ENCODE results near the gene DENND4C. TPM values are rescaled to one million over a fixed set of nuclear protein-coding genes. Genes with fewer than 3 reads are reported as not detected.
"Not testable (repeated sequence)": the region's sequence is repeated elsewhere in the genome, so short reads cannot be mapped to it uniquely, and the experiment has no call there.

DENND4C gene
- total and polyA plus RNA-seq, 4 experiments from 2014 or later: 29.4 to 71.8 (median 57.5) TPM

GRCh38 chr9:19265602-19266001 lies 35.1 kb downstream of the DENND4C start:
- peaks cover 39 to 80% (median 65%) of the 10 kb centered on the region in 4 donors for H3K4me1 Mint-ChIP-seq
- H3K9me3 ChIP-seq (ENCODE audit: control insufficient read depth in 1 of 2, low read length in 2 of 2); H3K27me3 ChIP-seq (ENCODE audit: insufficient read depth, low read length); H3K27ac ChIP-seq (ENCODE audit: low read depth, low read length); POLR2A ChIA-PET (ENCODE audit: partially characterized antibody); CTCF ChIA-PET (ENCODE audit: partially characterized antibody); intact Hi-C loops (cut with micrococcal nuclease); DNase-seq; H3K27me3 Mint-ChIP-seq; H3K4me3 ChIP-seq (ENCODE audit: low read length in 2 of 2); H3K27ac Mint-ChIP-seq; H3K4me3 Mint-ChIP-seq; H3K36me3 ChIP-seq (ENCODE audit: insufficient read depth, low read length); H3K9me3 Mint-ChIP-seq: not testable (repeated sequence)
- H3K36me3 Mint-ChIP-seq: peaks cover 22 to 33% of the 10 kb centered on the region in 2 donors
- peaks cover 21% of the 10 kb centered on the region for H3K4me1 ChIP-seq (ENCODE audit: insufficient read depth, low read length)

- CTCF ChIA-PET (ENCODE audit: partially characterized antibody); H3K9me3 Mint-ChIP-seq; H3K27me3 Mint-ChIP-seq; H3K4me3 ChIP-seq (ENCODE audit: low read length in 2 of 2); H3K27me3 ChIP-seq (ENCODE audit: insufficient read depth, low read length); intact Hi-C loops (cut with micrococcal nuclease); H3K36me3 ChIP-seq (ENCODE audit: insufficient read depth, low read length); POLR2A ChIA-PET (ENCODE audit: partially characterized antibody); H3K9me3 ChIP-seq (ENCODE audit: control insufficient read depth in 1 of 2, low read length in 2 of 2); H3K27ac ChIP-seq (ENCODE audit: low read depth, low read length): not testable (repeated sequence)
- Mint-ChIP-seq H3K27ac (peak overlapping the region in 2 of 7 donors; percentile 7 to 32), H3K4me1 (peaks cover 32 to 70% (median 56%) of the 10 kb centered on the region in 4 donors), H3K36me3 (peaks cover 24 to 35% of the 10 kb centered on the region in 2 donors), H3K4me3 (peak overlapping the region in 6 of 8 donors; percentile 2 to 76 (median 34))
- peak in 1 of 5 donors; percentile 1 for DNase-seq
- peaks cover 21% of the 10 kb centered on the region for H3K4me1 ChIP-seq (ENCODE audit: insufficient read depth, low read length)
Observed at GRCh38 chr9:19266778-19267384, 36.4 kb downstream of the DENND4C start.

GRCh38 chr9:19269582-19269981 lies 39.1 kb downstream of the DENND4C start:
- peak overlapping the region in 1 of 7 donors; percentile 30 for H3K27ac Mint-ChIP-seq
- Histone ChIP-seq H3K27ac (ENCODE audit: low read depth, low read length) (no peak overlapping the region), H3K9me3 (ENCODE audit: control insufficient read depth in 1 of 2, low read length in 2 of 2) (no peaks in the 10 kb centered on the region), H3K36me3 (ENCODE audit: insufficient read depth, low read length) (no peaks in the 10 kb centered on the region), H3K4me1 (ENCODE audit: insufficient read depth, low read length) (peaks cover 21% of the 10 kb centered on the region), H3K27me3 (ENCODE audit: insufficient read depth, low read length) (no peaks in the 10 kb centered on the region), H3K4me3 (ENCODE audit: low read length in 2 of 2) (no peak overlapping the region)
- POLR2A ChIA-PET (ENCODE audit: partially characterized antibody): interaction anchor here (1.3 kb wide), 1 partner anchor 15 kb away, joined by 3 read pairs; no protein-coding TSS in a partner anchor
- no peak for DNase-seq
- H3K27me3 Mint-ChIP-seq: no peaks in the 10 kb centered on the region
- peaks cover 28 to 39% of the 10 kb centered on the region in 2 donors for H3K36me3 Mint-ChIP-seq
- H3K4me1 Mint-ChIP-seq: peaks cover 26 to 60% (median 46%) of the 10 kb centered on the region in 4 donors
- H3K4me3 Mint-ChIP-seq: no peak overlapping the region
- H3K9me3 Mint-ChIP-seq: peaks cover 0 to 5% (median 0%) of the 10 kb centered on the region in 8 donors
- CTCF ChIA-PET (ENCODE audit: partially characterized antibody): no interaction called here
- intact Hi-C loops (cut with micrococcal nuclease): no loop called here

GRCh38 chr9:19270421-19270949 lies 40.0 kb downstream of the DENND4C start:
- no peaks in the 10 kb centered on the region for H3K9me3 ChIP-seq (ENCODE audit: control insufficient read depth in 1 of 2, low read length in 2 of 2)
- peaks cover 0 to 5% (median 0%) of the 10 kb centered on the region in 8 donors for H3K9me3 Mint-ChIP-seq
- CTCF ChIA-PET (ENCODE audit: partially characterized antibody): no interaction called here
- no peaks in the 10 kb centered on the region for H3K27me3 Mint-ChIP-seq
- no peak overlapping the region for H3K4me3 Mint-ChIP-seq
- H3K36me3 Mint-ChIP-seq: peaks cover 28 to 39% of the 10 kb centered on the region in 2 donors
- H3K4me1 Mint-ChIP-seq: peaks cover 24 to 56% (median 44%) of the 10 kb centered on the region in 4 donors
- H3K27ac Mint-ChIP-seq: no peak overlapping the region
- H3K4me1 ChIP-seq (ENCODE audit: insufficient read depth, low read length): peaks cover 21% of the 10 kb centered on the region
- POLR2A ChIA-PET (ENCODE audit: partially characterized antibody): interaction anchor here (1.3 kb wide), 1 partner anchor 14 kb away, joined by 3 read pairs; no protein-coding TSS in a partner anchor
- no peak overlapping the region for H3K4me3 ChIP-seq (ENCODE audit: low read length in 2 of 2)
- H3K36me3 ChIP-seq (ENCODE audit: insufficient read depth, low read length): no peaks in the 10 kb centered on the region
- H3K27ac ChIP-seq (ENCODE audit: low read depth, low read length): no peak overlapping the region
- intact Hi-C loops (cut with micrococcal nuclease): no loop called here
- H3K27me3 ChIP-seq (ENCODE audit: insufficient read depth, low read length): no peaks in the 10 kb centered on the region
- DNase-seq: no peak

- no peaks in the 10 kb centered on the region for H3K27me3 Mint-ChIP-seq
- peaks cover 0 to 5% (median 0%) of the 10 kb centered on the region in 8 donors for H3K9me3 Mint-ChIP-seq
- peaks cover 32 to 43% of the 10 kb centered on the region in 2 donors for H3K36me3 Mint-ChIP-seq
- Histone ChIP-seq H3K4me1 (ENCODE audit: insufficient read depth, low read length) (peaks cover 25% of the 10 kb centered on the region), H3K27ac (ENCODE audit: low read depth, low read length) (no peak overlapping the region), H3K36me3 (ENCODE audit: insufficient read depth, low read length) (no peaks in the 10 kb centered on the region), H3K27me3 (ENCODE audit: insufficient read depth, low read length) (no peaks in the 10 kb centered on the region), H3K9me3 (ENCODE audit: control insufficient read depth in 1 of 2, low read length in 2 of 2) (no peaks in the 10 kb centered on the region), H3K4me3 (ENCODE audit: low read length in 2 of 2) (no peak overlapping the region)
- no peak overlapping the region for H3K4me3 Mint-ChIP-seq
- CTCF ChIA-PET (ENCODE audit: partially characterized antibody): no interaction called here
- peaks cover 25 to 62% (median 47%) of the 10 kb centered on the region in 4 donors for H3K4me1 Mint-ChIP-seq
- intact Hi-C loops (cut with micrococcal nuclease): no loop called here
- no peak for DNase-seq
- H3K27ac Mint-ChIP-seq: no peak overlapping the region
- POLR2A ChIA-PET (ENCODE audit: partially characterized antibody): no interaction called here
Observed at GRCh38 chr9:19271081-19271480, 40.6 kb downstream of the DENND4C start.

- H3K9me3 ChIP-seq (ENCODE audit: control insufficient read depth in 1 of 2, low read length in 2 of 2): no peaks in the 10 kb centered on the region
- peaks cover 17 to 24% of the 10 kb centered on the region in 2 donors for H3K36me3 Mint-ChIP-seq
- no peak overlapping the region for H3K27ac ChIP-seq (ENCODE audit: low read depth, low read length)
- ChIA-PET CTCF (ENCODE audit: partially characterized antibody) (no interaction called here), POLR2A (ENCODE audit: partially characterized antibody) (no interaction called here)
- H3K4me3 ChIP-seq (ENCODE audit: low read length in 2 of 2): no peak overlapping the region
- peak overlapping the region in 1 of 7 donors; percentile 85 for H3K27ac Mint-ChIP-seq
- H3K36me3 ChIP-seq (ENCODE audit: insufficient read depth, low read length): no peaks in the 10 kb centered on the region
- DNase-seq: no peak
- no peaks in the 10 kb centered on the region for H3K27me3 ChIP-seq (ENCODE audit: insufficient read depth, low read length)
- H3K27me3 Mint-ChIP-seq: no peaks in the 10 kb centered on the region
- H3K9me3 Mint-ChIP-seq: no peaks in the 10 kb centered on the region
- peak overlapping the region in 1 of 8 donors; percentile 41 for H3K4me3 Mint-ChIP-seq
- intact Hi-C loops (cut with micrococcal nuclease): no loop called here
- H3K4me1 Mint-ChIP-seq: peaks cover 20 to 49% (median 35%) of the 10 kb centered on the region in 4 donors
- peaks cover 6% of the 10 kb centered on the region for H3K4me1 ChIP-seq (ENCODE audit: insufficient read depth, low read length)
Observed at GRCh38 chr9:19281801-19282200, 51.3 kb downstream of the DENND4C start.

GRCh38 chr9:19283072-19283710 lies 52.7 kb downstream of the DENND4C start:
- peaks cover 20 to 27% of the 10 kb centered on the region in 2 donors for H3K36me3 Mint-ChIP-seq
- H3K4me3 ChIP-seq (ENCODE audit: low read length in 2 of 2): no peak overlapping the region
- no peaks in the 10 kb centered on the region for H3K9me3 ChIP-seq (ENCODE audit: control insufficient read depth in 1 of 2, low read length in 2 of 2)
- H3K36me3 ChIP-seq (ENCODE audit: insufficient read depth, low read length): peaks cover 2% of the 10 kb centered on the region
- ChIA-PET CTCF (ENCODE audit: partially characterized antibody) (no interaction called here), POLR2A (ENCODE audit: partially characterized antibody) (no interaction called here)
- no peak overlapping the region for H3K4me3 Mint-ChIP-seq
- no peaks in the 10 kb centered on the region for H3K27me3 Mint-ChIP-seq
- no peaks in the 10 kb centered on the region for H3K9me3 Mint-ChIP-seq
- H3K4me1 Mint-ChIP-seq: peaks cover 20 to 45% (median 31%) of the 10 kb centered on the region in 4 donors
- peaks cover 6% of the 10 kb centered on the region for H3K4me1 ChIP-seq (ENCODE audit: insufficient read depth, low read length)
- intact Hi-C loops (cut with micrococcal nuclease): no loop called here
- no peak overlapping the region for H3K27ac ChIP-seq (ENCODE audit: low read depth, low read length)
- no peaks in the 10 kb centered on the region for H3K27me3 ChIP-seq (ENCODE audit: insufficient read depth, low read length)
- no peak for DNase-seq
- peak overlapping the region in 1 of 7 donors; percentile 24 for H3K27ac Mint-ChIP-seq

Data from CD4-positive, alpha-beta memory T cell (primary cell).